DMS79 (cell line): ENCODE measurements around the gene NTMT1.
"Not testable (repeated sequence)": the region's sequence is repeated elsewhere in the genome, so short reads cannot be mapped to it uniquely, and the experiment has no call there.

Experiments
- DNase-seq: peaks from one replicate; lab custom pipeline; 2025; lab: John Stamatoyannopoulos, UW

The NTMT1 gene

DNA sequence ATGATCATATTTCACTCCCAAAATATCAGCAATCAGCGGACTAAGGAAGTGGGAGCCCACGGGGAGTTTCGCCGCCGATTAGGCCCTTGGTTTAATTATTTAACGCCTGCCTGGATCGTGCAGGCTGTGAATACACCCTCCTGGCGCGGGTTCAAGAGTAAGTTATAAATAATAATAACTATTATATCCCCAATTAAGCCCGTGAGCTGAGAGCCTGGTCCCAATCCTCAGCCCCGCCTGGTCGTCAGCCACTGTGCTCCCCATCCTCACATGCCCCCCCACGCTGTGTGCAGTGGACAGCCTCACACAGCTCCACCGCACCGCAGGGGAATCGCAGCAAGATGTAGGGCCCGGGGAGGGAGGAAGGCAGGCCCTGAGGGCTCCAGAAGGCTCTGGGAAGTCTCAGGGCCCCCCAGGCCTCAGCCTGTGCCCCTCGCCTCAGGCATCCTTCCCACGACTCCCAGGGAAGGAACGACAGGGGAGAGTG is 28.6 kb downstream of the NTMT1 start:
- DNase-seq = no peak

DNA sequence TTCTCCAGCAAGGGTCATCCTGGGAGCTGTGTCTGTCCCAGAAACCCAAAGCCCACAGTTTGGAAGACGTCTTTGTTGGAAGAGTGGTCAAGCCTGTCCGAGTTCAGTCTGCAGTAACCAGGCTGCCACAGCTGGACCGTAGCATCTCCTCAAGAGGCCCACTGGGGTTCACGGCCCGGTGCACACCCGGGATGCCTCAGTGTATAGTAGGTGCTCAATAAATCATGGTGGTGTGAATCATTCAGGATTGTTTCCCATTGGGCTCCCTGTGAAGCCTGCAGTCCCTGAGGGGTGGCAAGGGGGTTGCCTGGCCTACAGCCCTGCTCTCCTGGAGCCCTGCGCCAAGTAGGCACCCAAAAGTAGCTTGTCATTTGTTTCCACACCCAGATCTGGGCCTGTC is 29.2 kb downstream of the NTMT1 start:
- no peak for DNase-seq

DNA sequence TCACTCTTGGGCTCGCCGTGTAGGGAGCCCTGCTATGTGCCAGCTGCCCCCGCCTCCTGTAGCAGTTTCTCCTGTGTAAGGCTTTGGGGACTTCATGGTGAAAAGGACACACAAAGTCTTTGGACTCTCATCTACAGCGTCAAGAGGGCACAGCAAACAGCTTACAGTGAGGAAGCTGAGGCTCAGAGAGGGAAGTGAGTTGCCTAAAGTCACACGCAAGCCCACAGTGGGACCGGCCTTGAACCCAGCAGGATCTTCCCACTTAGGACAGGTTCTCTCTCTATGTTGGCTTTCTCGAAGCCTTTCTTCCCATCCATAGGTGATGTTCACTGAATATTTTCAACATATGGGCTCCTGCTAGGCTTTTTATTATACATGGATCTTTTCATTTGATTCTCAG is 29.7 kb downstream of the NTMT1 start:
- no peak for DNase-seq

DNA sequence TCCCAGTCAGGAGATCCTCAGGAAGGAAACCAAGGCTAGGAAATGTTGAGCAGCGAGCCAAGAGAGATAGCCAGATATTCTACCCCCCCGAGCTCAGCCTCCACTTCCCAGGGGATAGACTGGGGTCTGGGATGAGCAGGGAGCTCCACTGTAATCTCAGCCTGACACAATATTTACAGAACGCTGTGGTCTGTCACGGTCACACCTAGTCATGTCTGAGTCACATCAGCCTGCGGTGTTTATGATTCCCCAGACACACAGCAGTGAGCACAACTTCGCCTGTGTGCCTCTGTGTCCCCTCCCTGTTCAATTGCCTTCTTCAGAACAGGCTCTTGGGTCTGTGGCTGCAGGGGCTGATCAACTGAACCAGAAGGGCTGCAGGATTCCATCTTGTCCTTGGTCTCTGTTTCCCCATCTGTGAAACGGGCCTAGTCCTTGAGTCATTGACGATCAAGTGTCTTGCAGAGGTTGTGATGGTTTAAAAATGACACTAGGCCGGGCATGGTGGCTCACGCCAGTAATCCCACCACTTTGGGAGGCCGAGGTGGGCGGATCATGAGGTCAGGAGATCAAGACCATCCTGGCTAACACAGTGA is 30.9 kb downstream of the NTMT1 start:
- no peak for DNase-seq

DNA sequence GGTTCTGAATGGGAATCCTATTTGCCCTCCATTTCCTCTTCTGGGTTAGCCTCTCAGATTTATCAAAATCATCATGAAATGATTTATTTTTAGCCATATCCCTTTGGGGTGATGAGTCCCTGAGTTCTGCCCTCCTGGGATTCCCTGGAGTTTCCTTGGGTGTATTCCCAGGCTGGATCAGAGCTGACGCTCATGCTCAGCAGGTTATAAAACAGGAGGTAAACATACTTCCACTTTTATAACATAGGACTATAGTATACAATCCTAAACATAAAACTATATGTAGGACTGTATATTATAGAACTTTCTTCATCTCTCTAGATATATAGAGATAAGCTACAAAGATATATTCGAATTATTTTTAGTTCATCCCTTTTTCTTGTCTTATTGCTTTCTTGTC is 35.1 kb downstream of the NTMT1 start:
- no peak for DNase-seq

DNA sequence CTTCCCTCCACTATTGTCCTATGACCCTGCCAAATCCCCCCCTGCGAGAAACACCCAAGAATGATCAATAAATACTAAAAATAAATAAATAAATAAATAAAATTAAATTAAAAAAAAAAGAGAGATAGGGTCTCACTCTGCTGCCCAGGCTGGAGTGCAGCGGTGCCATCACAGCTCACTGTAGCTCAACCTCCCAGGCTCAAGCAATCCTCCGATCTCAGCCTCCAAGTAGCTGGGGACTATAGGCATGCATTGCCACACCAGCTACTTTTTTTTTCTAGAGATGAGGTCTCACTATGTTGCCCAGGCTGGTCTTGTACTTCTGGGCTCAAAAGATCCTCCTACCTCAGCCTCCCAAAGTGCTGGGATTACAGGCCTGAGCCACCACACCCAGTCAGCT is 36.3 kb downstream of the NTMT1 start:
- not testable (repeated sequence) for DNase-seq

DNA sequence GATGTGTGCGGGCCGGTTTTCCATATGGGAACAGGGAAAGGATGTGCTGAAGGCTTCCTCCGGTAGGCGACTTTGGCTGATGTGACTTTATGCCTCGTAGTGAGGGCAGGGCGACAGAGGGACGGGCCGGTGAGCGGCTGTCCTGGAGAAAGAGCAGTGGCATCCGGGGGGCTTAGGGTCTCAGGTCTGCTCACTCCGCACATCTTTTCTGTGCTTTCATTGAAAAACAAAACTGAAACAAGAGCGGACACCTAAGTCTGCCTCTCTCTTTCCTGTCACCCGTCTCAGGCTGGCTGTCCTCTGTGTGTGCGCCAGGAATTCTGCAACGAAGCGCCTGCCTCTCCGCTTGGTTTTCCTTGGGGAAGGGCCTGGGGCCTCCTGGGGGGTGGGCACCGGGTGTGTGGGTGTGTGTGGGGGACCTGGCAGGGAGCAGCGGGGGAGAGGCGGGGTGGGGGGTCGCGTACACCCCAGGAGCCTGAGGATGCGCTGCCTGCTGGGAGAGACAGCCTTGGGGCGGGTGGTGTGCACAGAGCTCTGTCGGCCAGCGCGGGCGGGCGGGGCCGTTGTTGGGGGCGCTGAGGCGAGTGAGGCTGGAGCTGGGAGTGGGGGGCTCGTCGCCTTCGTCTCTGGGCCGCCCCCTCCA is 38.9 kb downstream of the NTMT1 start:
- no peak for DNase-seq

DNA sequence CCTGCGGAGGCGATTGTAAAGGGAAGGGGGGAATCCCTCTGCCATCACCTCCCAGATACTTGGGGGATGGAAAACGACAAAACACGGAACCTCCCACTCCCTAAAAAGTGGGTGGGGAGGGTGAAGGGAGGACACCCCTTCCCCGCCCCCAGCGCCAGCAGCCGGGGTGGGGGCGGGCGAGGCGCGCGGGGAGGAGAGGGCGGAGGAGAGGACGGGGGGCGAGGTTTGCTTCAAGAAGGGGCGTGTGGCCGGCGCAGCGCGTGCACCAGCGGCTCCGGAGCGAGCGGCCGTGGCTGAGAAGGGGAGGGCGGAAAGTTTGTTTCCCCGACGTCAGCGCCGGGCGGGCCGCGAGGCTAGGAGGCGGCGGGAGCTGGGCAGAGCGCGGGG is 39.4 kb downstream of the NTMT1 start, which contains the start of gene PRRX2:
Gene PRRX2 (plus strand): TSS at position 259 of the 387 bp plus-strand sequence. CDS start 221 bp downstream, outside the sequence.
- no peak for DNase-seq

DNA sequence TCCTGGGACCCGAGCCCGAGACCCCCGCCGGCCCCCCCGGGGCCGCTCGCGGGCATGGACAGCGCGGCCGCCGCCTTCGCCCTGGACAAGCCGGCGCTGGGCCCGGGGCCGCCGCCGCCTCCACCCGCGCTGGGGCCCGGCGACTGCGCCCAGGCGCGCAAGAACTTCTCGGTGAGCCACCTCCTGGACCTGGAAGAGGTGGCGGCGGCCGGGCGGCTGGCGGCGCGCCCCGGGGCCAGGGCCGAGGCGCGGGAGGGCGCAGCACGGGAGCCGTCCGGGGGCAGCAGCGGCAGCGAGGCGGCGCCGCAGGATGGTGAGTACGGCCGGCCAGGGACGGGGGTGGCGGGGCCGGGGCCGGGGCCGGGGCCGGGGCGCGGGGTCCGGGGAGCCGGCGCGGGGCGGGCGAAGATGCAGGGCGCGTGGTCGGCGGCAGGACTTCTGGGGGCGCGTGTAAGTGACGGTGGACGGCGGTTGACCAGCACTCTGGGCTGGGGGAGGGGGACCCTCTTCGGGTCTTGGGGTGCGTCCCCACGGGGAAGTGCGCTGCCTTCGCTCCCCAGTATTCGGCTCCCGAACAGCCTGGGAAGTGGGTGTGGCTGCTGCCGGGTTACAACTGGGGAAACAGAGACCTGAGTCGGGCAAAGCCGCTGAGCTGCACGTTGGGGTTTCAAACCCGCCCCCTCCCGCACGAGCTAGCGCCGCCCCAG is 40.0 kb downstream of the NTMT1 start:
- DNase-seq = no peak

DNA sequence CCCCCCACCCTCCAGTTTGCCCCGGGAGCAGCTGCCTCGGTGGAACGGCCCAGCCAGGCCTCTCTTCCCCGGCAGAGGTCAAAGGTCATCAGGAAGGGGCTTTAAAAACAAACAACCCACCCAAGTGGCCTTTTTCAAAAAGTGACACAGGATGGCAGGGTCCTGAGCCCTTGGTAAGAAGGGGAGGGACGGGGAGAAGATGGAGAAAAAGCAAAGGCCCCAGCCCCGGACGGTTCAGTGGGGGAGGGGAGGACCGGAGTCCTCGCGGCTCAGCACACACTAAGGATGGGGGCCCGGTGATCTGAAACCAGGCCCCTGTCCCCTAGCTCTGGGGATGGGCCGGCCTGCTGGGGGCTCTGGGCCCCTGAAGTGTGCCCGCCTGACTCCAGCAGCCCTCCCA is 40.6 kb downstream of the NTMT1 start:
- DNase-seq = no peak

DNA sequence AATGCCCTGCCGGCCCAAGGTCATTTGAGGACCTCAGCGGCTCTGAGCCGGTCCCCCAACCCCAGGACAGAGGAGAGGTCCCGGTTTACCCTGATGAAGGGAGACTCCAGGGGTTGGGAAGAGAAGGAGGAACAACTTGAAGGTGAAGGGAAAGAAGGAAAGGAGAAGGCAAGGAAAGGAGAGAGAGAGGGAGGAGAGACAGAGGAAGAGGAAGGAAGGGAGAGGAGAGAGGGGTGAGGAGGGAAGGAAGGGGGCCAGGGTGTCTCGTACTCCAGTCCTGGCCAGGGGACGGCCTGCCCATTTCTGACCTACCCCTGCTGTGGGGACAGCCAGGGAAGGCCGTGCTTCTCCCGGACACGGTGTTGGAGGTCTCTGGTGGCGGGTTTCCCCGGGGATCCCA is 41.4 kb downstream of the NTMT1 start:
- DNase-seq = no peak

DNA sequence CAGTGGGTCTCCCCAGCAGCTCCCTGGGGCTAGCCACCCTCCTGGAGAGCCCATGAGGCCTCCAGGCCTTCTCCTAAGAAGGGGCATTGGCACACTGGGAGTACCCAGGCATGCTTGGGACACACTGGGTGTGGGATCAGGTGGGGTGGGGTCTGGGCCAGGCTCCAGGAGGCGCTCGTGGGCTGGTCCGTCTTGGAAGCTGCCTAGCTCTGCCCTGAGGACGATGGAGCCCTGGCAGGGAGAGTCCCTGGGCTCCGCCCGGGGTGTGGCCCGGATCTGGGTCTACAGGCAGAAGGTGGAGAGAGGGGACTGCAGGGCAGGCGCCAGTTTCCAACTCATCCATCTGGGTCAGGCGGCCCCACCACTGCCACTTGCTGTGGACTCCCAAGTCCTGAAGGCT is 41.9 kb downstream of the NTMT1 start:
- no peak for DNase-seq

DNA sequence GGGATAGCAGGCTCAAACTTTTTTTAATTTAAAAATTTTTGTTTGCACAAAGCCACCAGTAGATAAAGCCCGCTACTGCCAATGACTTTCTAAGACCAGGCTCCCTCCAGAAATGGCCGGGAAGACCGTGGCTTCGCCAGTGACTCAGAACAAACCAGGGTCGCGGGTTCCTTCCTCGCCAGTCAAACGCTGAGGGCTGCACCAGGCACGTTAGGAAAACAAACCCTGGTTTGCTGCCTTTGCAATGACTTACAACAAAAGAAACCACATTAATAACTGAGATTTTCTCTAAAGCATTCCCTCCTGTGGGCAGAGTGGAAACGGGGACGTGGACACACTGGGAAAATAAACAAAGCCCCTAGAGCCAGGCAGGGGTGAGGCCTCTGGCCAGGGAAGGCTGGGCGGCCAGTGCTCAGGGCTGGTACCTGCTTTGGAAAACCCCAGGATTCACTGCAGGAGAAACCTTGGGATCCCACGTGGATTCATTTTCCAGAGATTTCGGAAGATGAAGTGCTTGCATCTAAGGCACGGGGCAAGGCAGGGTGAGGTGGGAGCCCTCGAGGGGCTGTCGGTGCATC is 43.3 kb downstream of the NTMT1 start:
- DNase-seq = no peak

DNA sequence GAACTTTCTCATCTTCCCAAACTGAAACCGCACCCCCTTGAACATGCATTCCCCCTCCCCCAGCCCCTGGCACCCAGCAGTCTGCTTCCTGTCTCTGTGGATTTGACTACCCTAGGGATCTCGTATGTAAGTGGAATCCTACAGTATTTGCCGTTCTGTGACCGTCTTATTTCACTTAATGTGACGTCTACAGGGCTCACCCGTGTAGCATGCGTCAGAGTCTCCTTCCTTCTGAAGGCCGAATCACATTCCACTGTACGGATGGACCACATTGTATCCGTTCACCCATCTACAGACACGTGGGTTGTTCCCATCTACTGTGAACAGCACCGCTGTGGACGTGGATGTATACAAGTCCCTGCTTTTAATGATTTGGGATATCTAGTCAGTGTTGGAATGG is 44.0 kb downstream of the NTMT1 start:
- DNase-seq = no peak

DNA sequence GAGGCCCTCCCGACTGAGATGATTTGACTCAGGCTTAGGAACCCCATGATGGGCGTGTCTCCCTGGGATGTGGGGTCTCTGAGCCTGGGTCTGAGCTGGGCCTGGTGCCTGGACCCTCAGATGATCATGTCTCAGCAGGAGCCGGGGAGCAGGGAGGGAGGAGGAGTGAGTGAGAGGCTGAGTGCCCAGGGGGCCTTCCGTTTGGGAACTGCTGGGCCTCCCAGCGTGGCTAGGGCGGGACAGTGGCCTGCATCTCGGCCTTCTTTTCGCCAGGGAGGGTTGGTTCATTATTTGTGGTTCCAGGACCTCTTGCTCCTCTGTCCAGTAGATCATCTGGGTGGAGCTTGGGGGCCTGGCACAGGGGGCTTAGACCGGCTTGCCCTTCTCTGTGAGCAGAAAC is 45.1 kb downstream of the NTMT1 start:
- no peak for DNase-seq

DNA sequence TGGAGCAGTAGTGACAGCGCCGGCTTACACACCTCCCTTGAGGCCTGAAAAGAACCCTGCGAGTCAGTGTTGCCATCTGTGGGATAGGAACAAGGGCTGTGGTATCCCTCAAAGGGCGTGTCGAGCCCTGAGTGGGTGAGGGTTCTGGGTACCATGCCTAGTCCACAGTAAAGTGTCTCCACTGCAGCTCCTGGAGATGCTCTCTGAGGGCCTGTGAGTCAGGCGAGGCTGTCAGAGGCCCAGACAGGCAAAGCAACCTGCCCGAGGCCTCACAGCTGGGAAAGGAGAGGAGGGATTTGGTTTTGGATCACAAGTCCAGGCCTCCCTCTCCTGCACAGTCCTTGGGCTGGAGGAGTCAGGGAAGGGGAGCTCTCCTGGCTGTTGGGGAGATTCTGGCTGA is 45.6 kb downstream of the NTMT1 start:
- DNase-seq = no peak

DNA sequence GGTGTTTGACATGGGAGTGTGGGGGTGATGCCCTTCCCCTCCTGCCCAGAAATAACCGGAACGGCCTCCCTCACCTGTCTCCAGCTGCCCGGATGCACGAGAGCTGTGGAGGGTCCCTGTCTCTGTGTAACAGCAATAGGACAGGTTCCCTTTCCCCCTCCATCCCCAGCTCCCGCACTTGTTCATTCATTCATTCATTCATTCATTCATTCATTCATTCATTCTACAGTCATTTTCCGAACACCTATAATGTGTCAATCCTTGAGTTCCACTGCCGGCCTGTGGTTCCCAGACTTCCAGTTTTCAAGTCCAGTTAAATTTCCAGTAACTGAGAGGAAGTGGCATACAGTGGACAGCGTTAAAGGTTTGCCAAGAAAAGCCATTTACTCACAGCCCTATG is 46.7 kb downstream of the NTMT1 start:
- no peak for DNase-seq

DNA sequence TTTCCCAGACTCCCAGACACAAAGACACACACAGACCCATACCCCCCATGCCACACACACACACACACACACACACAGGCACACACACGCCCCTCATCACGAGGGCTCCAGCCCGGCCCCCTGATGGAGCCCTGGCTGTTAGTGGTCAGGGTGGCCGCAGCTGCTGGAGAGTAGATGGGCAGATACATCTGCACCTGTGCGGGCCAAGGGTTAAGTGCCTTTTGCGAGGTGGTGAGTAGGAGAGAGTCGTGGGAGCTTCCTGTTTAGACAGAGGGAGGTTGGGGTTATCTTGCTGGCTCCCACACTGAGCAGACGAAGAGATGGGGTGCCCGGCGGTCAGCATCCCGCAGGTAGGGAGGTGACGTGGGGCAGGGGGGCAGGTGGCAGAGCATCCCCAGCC is 47.6 kb downstream of the NTMT1 start:
- no peak for DNase-seq

DNA sequence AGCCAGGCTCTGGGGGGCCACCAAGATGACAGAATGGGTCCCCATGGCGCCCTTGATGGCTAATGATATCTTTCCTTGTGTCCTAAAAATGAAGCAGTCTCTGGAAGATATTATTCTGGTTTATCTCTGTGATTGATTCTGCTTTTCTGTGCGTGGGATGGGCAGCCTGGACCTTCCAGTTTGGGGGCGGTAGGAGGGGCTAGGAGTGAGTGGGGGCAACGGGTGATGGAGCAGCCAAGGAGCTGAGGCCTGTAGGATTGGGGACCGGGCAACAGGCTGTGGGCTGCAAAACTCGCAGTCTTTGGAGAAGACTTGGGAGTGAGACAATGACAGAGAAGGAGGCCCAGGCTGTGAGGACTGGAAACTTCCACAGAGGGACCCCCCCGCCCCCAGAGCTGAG is 48.3 kb downstream of the NTMT1 start:
- no peak for DNase-seq

DNA sequence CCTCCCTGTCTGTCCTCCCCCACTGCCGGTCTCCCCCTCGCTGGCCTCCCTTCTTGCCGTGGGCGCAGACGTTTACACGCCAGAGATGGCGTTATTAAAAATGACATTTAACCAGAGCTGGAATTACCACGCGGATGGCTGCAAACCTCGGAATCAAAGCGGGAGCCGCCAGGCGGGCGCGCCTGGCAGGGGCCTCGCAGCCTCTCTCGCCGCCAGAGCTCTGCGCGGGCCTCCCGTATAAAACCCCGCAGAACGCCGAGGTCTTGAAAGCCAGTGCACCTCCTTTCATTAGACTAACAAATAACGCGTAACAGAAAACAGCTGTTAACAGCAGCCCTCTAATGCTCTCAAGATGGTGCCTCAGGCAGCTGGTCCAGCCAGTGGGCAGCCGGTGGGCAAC is 49.7 kb downstream of the NTMT1 start:
- no peak for DNase-seq

DNA sequence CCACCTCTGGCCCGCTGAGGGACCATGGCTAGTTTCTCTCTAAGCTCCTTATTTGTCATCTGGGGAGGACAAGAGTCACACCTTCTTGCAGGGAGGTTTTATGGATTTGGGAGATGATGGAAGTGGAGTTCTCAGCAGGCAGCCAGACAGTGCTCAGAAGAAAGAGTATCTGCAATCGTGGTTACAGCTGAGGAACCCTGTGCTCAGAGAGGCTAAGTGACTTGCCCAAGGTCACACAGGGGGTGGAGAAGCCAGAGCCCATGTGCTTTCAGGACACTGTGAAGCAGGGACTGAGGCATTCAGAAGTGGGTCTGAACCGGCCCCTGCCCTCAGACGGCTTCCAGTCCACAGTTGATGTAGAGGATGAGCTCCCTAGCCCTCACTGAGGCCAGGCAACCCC is 50.3 kb downstream of the NTMT1 start:
- no peak for DNase-seq

DNA sequence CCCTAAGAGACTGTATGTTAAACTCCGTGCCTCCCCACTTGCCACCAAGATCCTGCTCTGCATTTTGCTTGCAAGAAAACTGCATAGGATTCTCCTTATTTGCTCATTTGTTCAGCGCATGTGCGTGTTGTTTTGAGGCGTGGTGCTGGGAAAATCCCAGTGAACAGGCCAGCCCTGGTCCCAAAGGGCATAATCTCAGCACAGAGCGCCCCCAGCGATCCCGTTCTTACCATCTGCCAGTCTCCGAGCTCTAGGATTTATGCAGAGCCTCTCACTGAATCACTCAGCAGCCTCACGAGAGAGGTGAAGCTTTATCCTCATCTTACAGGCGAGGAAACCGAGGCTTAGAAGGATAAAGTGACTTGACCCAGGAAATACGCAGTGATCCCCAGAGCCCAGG is 51.0 kb downstream of the NTMT1 start:
- no peak for DNase-seq

DNA sequence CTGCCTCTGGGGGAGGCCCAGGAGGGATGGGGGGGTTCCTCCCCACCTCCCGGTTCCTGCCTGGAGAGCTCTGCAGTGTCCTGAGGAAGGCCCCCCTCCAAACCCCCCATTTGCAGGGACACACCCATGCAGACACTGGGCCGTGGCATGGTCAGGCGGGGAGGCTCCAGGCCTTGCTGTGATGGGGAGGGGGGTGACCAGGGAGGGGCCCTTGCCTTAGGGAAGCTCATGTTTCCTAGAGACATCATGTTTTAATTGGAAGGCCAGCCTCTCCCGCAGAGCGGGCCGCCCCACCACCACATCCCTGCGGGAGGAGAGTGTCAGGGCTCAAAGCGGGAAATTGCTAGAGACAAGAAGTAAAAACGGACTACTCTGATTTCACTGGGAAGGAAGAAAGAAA is 51.5 kb downstream of the NTMT1 start:
- DNase-seq = no peak
